K562 (cell line): ENCODE results near the gene BRMS1. TPM values are rescaled to one million over a fixed set of nuclear protein-coding genes. Genes with fewer than 3 reads are reported as not detected.
A peak's percentile ranks its signal among the peaks of the same experiment; 100 is the strongest.

Experiments
- BRF1 ChIP-seq: IDR thresholded peaks from 3 replicates; pipeline ENCODE4 v1.6.1; 2011; ENCODE audit warnings: borderline replicate concordance, mild to moderate bottlenecking; ENCODE audit not compliant: insufficient read length; ENCODE audit errors: extremely low read depth
- CBX3 ChIP-seq, 2 experiments: IDR thresholded peaks; 1 replicate in 1 of 2; 2 replicates in 1 of 2; pipeline ENCODE4 v1.6.1; 2012; ENCODE audit warnings: inconsistent platforms in 2 of 2, low read length in 2 of 2, borderline replicate concordance in 1 of 2, control low read depth in 1 of 2
- CTBP1 ChIP-seq: fragments of 450-650 bp; IDR thresholded peaks from 2 replicates; pipeline ENCODE4 v1.6.1; 2016; ENCODE audit warnings: borderline replicate concordance
- FOSL1 ChIP-seq: fragments of 200-800 bp; sonication (Bioruptor generic); conservative IDR thresholded peaks from 2 replicates; pipeline ENCODE4 v1.6.1; 2016; ENCODE audit warnings: missing genetic modification characterization, missing compliant biosample characterization
- MED1 ChIP-seq: sonication (generic); formaldehyde crosslinking; IDR thresholded peaks from 2 replicates; pipeline ENCODE4 v1.8.1; 2023; ENCODE audit warnings: missing genetic modification reagents, borderline replicate concordance
- MEIS2 ChIP-seq: fragments of 450-650 bp; IDR thresholded peaks from 2 replicates; pipeline ENCODE4 v1.6.1; 2014; ENCODE audit warnings: mild to moderate bottlenecking; ENCODE audit not compliant: partially characterized antibody
- MYC ChIP-seq, 2 experiments: fragments of 250-450 bp in 1 of 2; sonication (Bioruptor Pico) in 1 of 2; IDR thresholded peaks; 2 replicates each; pipeline versions ENCODE4 v1.5.1 to v1.6.1; 2012 to 2021; ENCODE audit warnings: low read depth in 2 of 2, borderline replicate concordance in 1 of 2, improper control_type of control experiment in 1 of 2, low read length in 1 of 2, mild to moderate bottlenecking in 1 of 2, moderate library complexity in 1 of 2
- PHF8 ChIP-seq: fragments of 200-600 bp; sonication (generic); IDR thresholded peaks from 2 replicates; pipeline ENCODE4 v1.6.1; 2012; ENCODE audit warnings: mixed run types, mild to moderate bottlenecking, inconsistent platforms, low read length, moderate library complexity, borderline replicate concordance
- RBM39 ChIP-seq: fragments of 200-400 bp; formaldehyde crosslinking; optimal IDR thresholded peaks from 2 replicates; pipeline ENCODE3; 2018; ENCODE audit warnings: low read depth, low read length
- SIN3A ChIP-seq, 2 experiments: fragments of 150-350 bp in 1 of 2; IDR thresholded peaks; 2 replicates each; pipeline ENCODE4 v1.6.1; 2011 to 2016; ENCODE audit warnings: borderline replicate concordance in 2 of 2, low read depth in 2 of 2, low read length in 2 of 2, mild to moderate bottlenecking in 2 of 2, moderate library complexity in 2 of 2; ENCODE audit not compliant: control insufficient read depth in 1 of 2
- TBL1XR1 ChIP-seq, 2 experiments: IDR thresholded peaks; 2 replicates each; pipeline ENCODE4 v1.6.1; 2012; ENCODE audit warnings: improper control_type of control experiment in 2 of 2, low read length in 2 of 2, mild to moderate bottlenecking in 1 of 2
- TOE1 ChIP-seq, 2 experiments: fragments of 450-650 bp in 1 of 2; sonication (generic) in 1 of 2; formaldehyde crosslinking in 1 of 2; IDR thresholded peaks; 2 replicates each; pipeline versions ENCODE4 v1.7.1 to v1.8.0; 2016 to 2022; ENCODE audit warnings: borderline replicate concordance in 2 of 2, mild to moderate bottlenecking in 2 of 2, antibody characterized with exemption in 1 of 2, inconsistent platforms in 1 of 2, low read depth in 1 of 2, missing genetic modification reagents in 1 of 2, moderate library complexity in 1 of 2
- ZBTB49 ChIP-seq: sonication (generic); formaldehyde crosslinking; IDR thresholded peaks from 2 replicates; pipeline ENCODE4 v1.8.0; 2022; ENCODE audit warnings: missing genetic modification reagents, mild to moderate bottlenecking, borderline replicate concordance
- polyA plus RNA-seq, 8 experiments: library from polyadenylated mRNA; depleted of rRNA in 4 of 8; stranded (reverse) in 5 of 8; unstranded in 3 of 8; fragments of >200 nt; fragmentation: Nextera tagmentation in 2 of 8; fragmentation: Illumina TruSeq in 1 of 8; extraction: Ambion mirVana in 2 of 8; extraction: Trizol in 1 of 8; gene quantifications; 2 replicates each; pipeline versions ENCODE4 v1.2.1 to v1.2.3, GENCODE V29; 2011 to 2014; ENCODE audit warnings: inconsistent platforms in 1 of 8, missing spikeins in 1 of 8
- total RNA-seq, 7 experiments: library from RNA; depleted of rRNA in 6 of 7; stranded (reverse); fragments of >200 nt in 6 of 7; fragmentation: Illumina TruSeq in 2 of 7; extraction: Trizol in 2 of 7; gene quantifications; 2 replicates each; pipeline versions ENCODE4 v1.2.1 to v1.2.3, GENCODE V29; 2011 to 2021; ENCODE audit warnings: low replicate concordance in 1 of 7
- TF ChIP-seq, protein P1 (sequence below): IDR thresholded peaks from 3 replicates; pipeline ENCODE4 v1.6.1; 2011; ENCODE audit warnings: borderline replicate concordance, mild to moderate bottlenecking, moderate library complexity; ENCODE audit not compliant: insufficient read length; ENCODE audit errors: extremely low read depth
- TF ChIP-seq, protein P2 (sequence below): IDR thresholded peaks from 2 replicates; pipeline ENCODE4 v1.6.1; 2011; ENCODE audit not compliant: insufficient read length; ENCODE audit errors: extremely low read depth

BRMS1 gene
- total and polyA plus RNA-seq, 9 of the 15 experiments (the other 6 are each of a cell fraction or from before 2014, with no cell fraction given) = 2.2 to 78.8 (median 33.4) TPM

GRCh38 chr11:66347425-66348276 is 2.7 kb upstream of the BRMS1 start, which contains the start of gene B4GAT1 (continued):
- peak; percentile 48 for TF ChIP-seq FOSL1 (tag)
- TF ChIP-seq CBX3 (IDR thresholded peaks at IDR 0.05; ENCODE audit: borderline replicate concordance in 1 of 2, low read length in 2 of 2) = peak in 1 of 2 experiments; percentile 85; a peak in 1 of 3 replicates
- peak; percentile 57 for TF ChIP-seq MEIS2
- TF ChIP-seq, protein P1, sequence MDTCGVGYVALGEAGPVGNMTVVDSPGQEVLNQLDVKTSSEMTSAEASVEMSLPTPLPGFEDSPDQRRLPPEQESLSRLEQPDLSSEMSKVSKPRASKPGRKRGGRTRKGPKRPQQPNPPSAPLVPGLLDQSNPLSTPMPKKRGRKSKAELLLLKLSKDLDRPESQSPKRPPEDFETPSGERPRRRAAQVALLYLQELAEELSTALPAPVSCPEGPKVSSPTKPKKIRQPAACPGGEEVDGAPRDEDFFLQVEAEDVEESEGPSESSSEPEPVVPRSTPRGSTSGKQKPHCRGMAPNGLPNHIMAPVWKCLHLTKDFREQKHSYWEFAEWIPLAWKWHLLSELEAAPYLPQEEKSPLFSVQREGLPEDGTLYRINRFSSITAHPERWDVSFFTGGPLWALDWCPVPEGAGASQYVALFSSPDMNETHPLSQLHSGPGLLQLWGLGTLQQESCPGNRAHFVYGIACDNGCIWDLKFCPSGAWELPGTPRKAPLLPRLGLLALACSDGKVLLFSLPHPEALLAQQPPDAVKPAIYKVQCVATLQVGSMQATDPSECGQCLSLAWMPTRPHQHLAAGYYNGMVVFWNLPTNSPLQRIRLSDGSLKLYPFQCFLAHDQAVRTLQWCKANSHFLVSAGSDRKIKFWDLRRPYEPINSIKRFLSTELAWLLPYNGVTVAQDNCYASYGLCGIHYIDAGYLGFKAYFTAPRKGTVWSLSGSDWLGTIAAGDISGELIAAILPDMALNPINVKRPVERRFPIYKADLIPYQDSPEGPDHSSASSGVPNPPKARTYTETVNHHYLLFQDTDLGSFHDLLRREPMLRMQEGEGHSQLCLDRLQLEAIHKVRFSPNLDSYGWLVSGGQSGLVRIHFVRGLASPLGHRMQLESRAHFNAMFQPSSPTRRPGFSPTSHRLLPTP = peak; percentile 92
- TF ChIP-seq ZBTB49 (CRISPR knock-in tag) = no peak
- TF ChIP-seq RBM39 = peak; percentile 62
- TF ChIP-seq BRF1 = peak; percentile 29
- peak; percentile 96; the same call in 1 of the 2 replicates for TF ChIP-seq CTBP1
- TF ChIP-seq TOE1 (IDR thresholded peaks at IDR 0.05; ENCODE audit: borderline replicate concordance) = no peak
- peak; percentile 84; the same call in 1 of the 2 replicates for TF ChIP-seq TOE1 (CRISPR knock-in tag; IDR thresholded peaks at IDR 0.05; ENCODE audit: borderline replicate concordance, low read depth)
- TF ChIP-seq SIN3A (IDR thresholded peaks at IDR 0.05; ENCODE audit: borderline replicate concordance in 2 of 2, control insufficient read depth in 1 of 2, low read depth in 2 of 2, low read length in 2 of 2) = 0 out of 4 replicates have a peak, but pooled peaks of 1 of the 2 experiments have one; percentile 20
- TF ChIP-seq, protein P2, sequence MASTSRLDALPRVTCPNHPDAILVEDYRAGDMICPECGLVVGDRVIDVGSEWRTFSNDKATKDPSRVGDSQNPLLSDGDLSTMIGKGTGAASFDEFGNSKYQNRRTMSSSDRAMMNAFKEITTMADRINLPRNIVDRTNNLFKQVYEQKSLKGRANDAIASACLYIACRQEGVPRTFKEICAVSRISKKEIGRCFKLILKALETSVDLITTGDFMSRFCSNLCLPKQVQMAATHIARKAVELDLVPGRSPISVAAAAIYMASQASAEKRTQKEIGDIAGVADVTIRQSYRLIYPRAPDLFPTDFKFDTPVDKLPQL = no peak
- TF ChIP-seq TBL1XR1 (IDR thresholded peaks at IDR 0.05; ENCODE audit: low read length in 2 of 2) = peak in 1 of 2 experiments; percentile 91; a peak in 2 of 4 replicates
- TF ChIP-seq PHF8 = peak; percentile 72; the same call in 1 of the 2 replicates
- 0 out of 2 replicates have a peak, but pooled peaks have one; percentile 76 for TF ChIP-seq MED1 (CRISPR knock-in tag)
- peak; percentile 70; the same call in 1 of the 2 replicates for TF ChIP-seq MYC (IDR thresholded peaks at IDR 0.05; ENCODE audit: low read depth, low read length)
- TF ChIP-seq MYC (CRISPR knock-in tag; IDR thresholded peaks at IDR 0.05; ENCODE audit: borderline replicate concordance, low read depth) = no peak
